Parathyroid adenoma (tissue), 2 donors: ENCODE results near the gene DLG2.

Source experiments
- H2AFZ ChIP-seq: fragments of 300-600 bp; sonication (generic); one replicate; pipeline ENCODE4 v1.7.0; 2017; ENCODE audit warnings: antibody characterized with exemption, mild to moderate bottlenecking
- H3K27ac ChIP-seq: fragments of 300-600 bp; sonication (generic); one replicate; pipeline ENCODE4 v1.7.0; 2017
- H3K27me3 ChIP-seq: fragments of 300-600 bp; sonication (generic); one replicate; pipeline ENCODE4 v1.7.0; 2017; ENCODE audit warnings: low read length; ENCODE audit not compliant: control insufficient read depth, insufficient read depth
- H3K36me3 ChIP-seq: fragments of 300-600 bp; sonication (generic); one replicate; pipeline ENCODE4 v1.7.0; 2017; ENCODE audit warnings: low read length; ENCODE audit not compliant: control insufficient read depth, insufficient read depth
- H3K4me1 ChIP-seq: fragments of 300-600 bp; sonication (generic); one replicate; pipeline ENCODE4 v1.7.0; 2017; ENCODE audit warnings: control low read depth
- H3K4me2 ChIP-seq: fragments of 300-600 bp; sonication (generic); one replicate; pipeline ENCODE4 v1.7.0; 2017; ENCODE audit warnings: low read length
- H3K4me3 ChIP-seq: fragments of 300-600 bp; sonication (generic); one replicate; pipeline ENCODE4 v1.7.0; 2017; ENCODE audit warnings: low read depth, low read length
- H3K79me2 ChIP-seq: fragments of 300-600 bp; sonication (generic); one replicate; pipeline ENCODE4 v1.7.0; 2017; ENCODE audit warnings: control low read depth
- H3K9ac ChIP-seq: fragments of 300-600 bp; sonication (generic); one replicate; pipeline ENCODE4 v1.7.0; 2017; ENCODE audit warnings: mild to moderate bottlenecking
- H3K9me3 ChIP-seq: fragments of 300-600 bp; sonication (generic); one replicate; pipeline ENCODE4 v1.7.0; 2017; ENCODE audit warnings: low read length; ENCODE audit not compliant: control insufficient read depth
- TF ChIP-seq, protein P1 (sequence below): fragments of 300-600 bp; sonication (generic); IDR thresholded peaks from one replicate; pipeline ENCODE4 v1.7.0; 2017; ENCODE audit warnings: antibody characterized with exemption, mild to moderate bottlenecking
- donor health status: primary hyperparathyroidism.

Gene DLG2

DNA sequence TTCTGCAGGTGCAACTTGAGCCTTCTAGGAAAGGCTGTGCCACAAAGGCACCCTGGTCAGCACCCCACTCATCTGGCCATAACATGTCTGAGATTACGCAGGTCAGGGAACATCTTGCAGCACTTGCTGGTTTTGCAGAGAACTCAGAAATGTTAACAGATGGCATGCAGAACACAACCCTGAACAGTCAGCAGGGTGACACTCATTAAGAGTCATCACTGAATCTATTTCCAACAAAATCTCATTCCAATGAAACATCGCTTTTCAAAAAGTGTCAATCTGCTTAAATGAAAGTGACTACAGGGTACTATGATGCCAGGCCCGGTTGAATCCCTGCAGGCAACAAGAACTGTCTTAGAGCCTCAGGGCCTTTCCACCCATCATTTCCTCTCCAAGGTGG lies 1971.2 kb downstream of the DLG2 start:
- Histone ChIP-seq H3K4me3 (no peak overlapping the region), H3K79me2 (peaks cover 2% of the 10 kb centered on the region), H3K9me3 (no peaks in the 10 kb centered on the region), H3K27ac (no peak overlapping the region), H3K4me1 (no peaks in the 10 kb centered on the region), H3K9ac (no peak overlapping the region), H3K36me3 (no peaks in the 10 kb centered on the region), H3K4me2 (no peak overlapping the region), H3K27me3 (no peaks in the 10 kb centered on the region), H2AFZ (no peak overlapping the region)
- TF ChIP-seq, protein P1, sequence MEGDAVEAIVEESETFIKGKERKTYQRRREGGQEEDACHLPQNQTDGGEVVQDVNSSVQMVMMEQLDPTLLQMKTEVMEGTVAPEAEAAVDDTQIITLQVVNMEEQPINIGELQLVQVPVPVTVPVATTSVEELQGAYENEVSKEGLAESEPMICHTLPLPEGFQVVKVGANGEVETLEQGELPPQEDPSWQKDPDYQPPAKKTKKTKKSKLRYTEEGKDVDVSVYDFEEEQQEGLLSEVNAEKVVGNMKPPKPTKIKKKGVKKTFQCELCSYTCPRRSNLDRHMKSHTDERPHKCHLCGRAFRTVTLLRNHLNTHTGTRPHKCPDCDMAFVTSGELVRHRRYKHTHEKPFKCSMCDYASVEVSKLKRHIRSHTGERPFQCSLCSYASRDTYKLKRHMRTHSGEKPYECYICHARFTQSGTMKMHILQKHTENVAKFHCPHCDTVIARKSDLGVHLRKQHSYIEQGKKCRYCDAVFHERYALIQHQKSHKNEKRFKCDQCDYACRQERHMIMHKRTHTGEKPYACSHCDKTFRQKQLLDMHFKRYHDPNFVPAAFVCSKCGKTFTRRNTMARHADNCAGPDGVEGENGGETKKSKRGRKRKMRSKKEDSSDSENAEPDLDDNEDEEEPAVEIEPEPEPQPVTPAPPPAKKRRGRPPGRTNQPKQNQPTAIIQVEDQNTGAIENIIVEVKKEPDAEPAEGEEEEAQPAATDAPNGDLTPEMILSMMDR = no peak

DNA sequence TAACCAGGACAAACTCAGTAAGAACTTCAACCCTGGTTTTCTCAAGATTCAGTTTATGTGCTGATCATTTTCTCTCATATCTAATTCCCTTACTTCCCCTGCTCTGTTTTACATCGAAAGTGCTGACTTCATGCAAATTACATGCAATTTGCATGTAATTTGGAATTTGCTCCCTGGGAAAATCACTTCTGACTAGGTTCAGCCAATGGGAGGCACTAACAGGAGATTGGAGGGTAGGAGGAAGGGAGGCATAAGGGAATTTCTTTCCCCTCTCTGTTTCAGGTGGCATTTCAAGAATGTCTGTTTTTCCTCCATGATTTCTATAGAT lies 1977.7 kb downstream of the DLG2 start:
- Histone ChIP-seq H3K27ac (no peak overlapping the region), H3K9me3 (no peaks in the 10 kb centered on the region), H3K4me2 (no peak overlapping the region), H3K4me3 (no peak overlapping the region), H3K36me3 (no peaks in the 10 kb centered on the region), H2AFZ (no peak overlapping the region), H3K4me1 (no peaks in the 10 kb centered on the region), H3K27me3 (no peaks in the 10 kb centered on the region), H3K9ac (no peak overlapping the region), H3K79me2 (no peaks in the 10 kb centered on the region)
- TF ChIP-seq, protein P1 = no peak

DNA sequence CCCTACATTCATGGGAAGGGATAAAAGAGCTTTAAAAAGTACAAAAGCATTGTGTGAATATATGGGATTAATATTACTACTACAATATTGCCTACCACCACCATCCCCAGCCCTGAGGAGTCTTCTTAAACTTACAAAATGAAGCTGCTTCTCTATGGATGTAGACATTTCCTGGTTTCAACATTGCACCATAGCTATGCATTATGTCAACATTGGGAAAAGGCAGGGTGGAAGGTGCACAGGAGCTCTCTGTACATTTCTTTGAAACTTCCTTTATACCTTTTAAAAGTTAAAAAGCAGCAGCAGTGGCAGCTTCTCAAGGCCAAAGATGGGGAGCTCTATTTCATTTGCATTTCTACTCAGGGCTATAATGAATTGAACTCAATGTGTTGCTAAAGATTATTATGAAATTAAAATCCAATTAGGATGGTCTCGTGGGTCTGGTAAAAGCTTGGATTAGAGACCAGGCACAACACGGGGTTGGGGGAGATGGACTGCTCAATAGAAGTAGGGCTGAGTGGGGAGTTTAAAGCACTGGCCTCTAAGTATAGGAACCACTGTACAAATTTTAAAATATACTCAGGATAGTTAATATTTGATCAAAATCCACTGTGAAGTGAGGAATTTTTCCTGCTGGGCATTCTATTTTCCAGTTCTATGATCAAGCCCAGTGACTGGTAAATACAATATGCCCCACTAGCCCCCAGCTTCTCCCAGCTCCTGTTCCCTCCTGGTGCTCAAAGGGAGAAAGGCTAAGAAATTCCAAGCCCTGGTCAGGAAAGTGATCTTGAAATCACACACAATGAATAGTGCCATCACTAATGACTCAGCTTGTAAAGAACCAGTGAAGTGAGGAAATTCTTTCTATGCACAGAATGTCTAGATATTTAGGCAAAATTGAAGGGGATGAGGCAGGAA lies 1978.3 kb downstream of the DLG2 start:
- Histone ChIP-seq H3K4me3 (no peak overlapping the region), H2AFZ (no peak overlapping the region), H3K4me1 (no peaks in the 10 kb centered on the region), H3K27me3 (no peaks in the 10 kb centered on the region), H3K27ac (no peak overlapping the region), H3K9me3 (no peaks in the 10 kb centered on the region), H3K9ac (no peak overlapping the region), H3K79me2 (no peaks in the 10 kb centered on the region), H3K4me2 (no peak overlapping the region), H3K36me3 (no peaks in the 10 kb centered on the region)
- TF ChIP-seq, protein P1 = no peak

DNA sequence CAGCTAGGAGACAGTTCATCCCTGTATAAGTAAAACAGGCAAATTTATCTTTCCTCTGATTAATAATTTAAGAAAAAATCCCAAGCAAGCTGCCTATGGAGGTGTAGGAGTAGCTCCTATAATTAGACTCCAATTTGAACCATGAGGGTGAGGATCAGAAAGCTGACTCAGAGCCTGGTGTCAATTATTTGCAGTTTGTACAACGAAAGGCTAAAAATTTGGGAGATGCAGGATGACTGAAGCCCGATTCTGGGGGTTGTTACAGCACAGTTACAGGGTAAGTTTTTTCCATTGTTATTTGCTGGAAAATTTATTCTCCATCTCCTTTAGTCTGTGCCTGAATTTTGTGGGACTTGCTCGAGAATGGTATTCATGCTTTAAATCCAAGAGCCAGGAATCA lies 1981.6 kb downstream of the DLG2 start:
- no peaks in the 10 kb centered on the region for H3K36me3 ChIP-seq
- H3K4me1 ChIP-seq = no peaks in the 10 kb centered on the region
- no peaks in the 10 kb centered on the region for H3K27me3 ChIP-seq
- TF ChIP-seq, protein P1 = no peak
- H3K4me2 ChIP-seq = no peak overlapping the region
- H3K4me3 ChIP-seq = no peak overlapping the region
- H3K27ac ChIP-seq = no peak overlapping the region
- H2AFZ ChIP-seq = no peak overlapping the region
- H3K79me2 ChIP-seq = no peaks in the 10 kb centered on the region
- H3K9me3 ChIP-seq = no peaks in the 10 kb centered on the region
- no peak overlapping the region for H3K9ac ChIP-seq

DNA sequence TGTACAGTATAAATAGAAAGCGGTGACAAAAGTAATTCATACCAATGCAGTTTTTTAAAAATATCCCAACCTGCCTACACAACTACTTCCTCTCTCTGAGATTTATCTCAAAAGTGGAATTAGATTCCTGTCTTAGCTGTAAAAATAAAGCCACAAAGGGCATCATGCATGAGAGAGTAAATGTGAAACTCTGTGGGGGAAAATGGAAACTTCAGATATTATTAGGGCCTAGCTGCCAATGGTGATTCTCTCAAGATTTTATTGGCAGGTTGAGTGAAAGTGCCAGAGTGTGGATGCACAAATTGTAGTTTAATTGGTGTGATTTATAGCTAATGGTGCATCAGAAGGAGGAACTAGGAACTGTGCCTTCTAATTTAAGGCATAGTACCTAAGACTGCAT lies 1984.0 kb downstream of the DLG2 start:
- Histone ChIP-seq H3K36me3 (no peaks in the 10 kb centered on the region), H3K4me1 (no peaks in the 10 kb centered on the region), H3K27ac (no peak overlapping the region), H3K4me3 (no peak overlapping the region), H3K27me3 (no peaks in the 10 kb centered on the region), H3K79me2 (no peaks in the 10 kb centered on the region), H2AFZ (no peak overlapping the region), H3K9ac (no peak overlapping the region), H3K4me2 (no peak overlapping the region), H3K9me3 (no peaks in the 10 kb centered on the region)
- TF ChIP-seq, protein P1 = no peak
